Ascending aorta (tissue), 2 donors: ENCODE results near the gene ARHGAP32. TPM values are rescaled to one million over a fixed set of nuclear protein-coding genes. Genes with fewer than 3 reads are reported as not detected.

Source experiments
- DNase-seq, 2 donors: peaks; one replicate each; pipeline ENCODE4 v3.0.0-alpha.2; 2019; ENCODE audit warnings: low spot score in 2 of 2
- H3K27ac ChIP-seq, 2 donors: fragments of 200-600 bp; sonication (generic); one replicate each; pipeline ENCODE4 v1.5.1; 2016 to 2017; ENCODE audit warnings: mild to moderate bottlenecking in 1 of 2
- H3K27me3 ChIP-seq: fragments of 200-600 bp; sonication (generic); one replicate; pipeline ENCODE4 v1.5.1; 2017
- H3K36me3 ChIP-seq, 2 donors: fragments of 200-600 bp; sonication (generic); one replicate each; pipeline ENCODE4 v1.5.1; 2016
- H3K4me1 ChIP-seq, 2 donors: fragments of 200-600 bp; sonication (generic); one replicate each; pipeline ENCODE4 v1.5.1; 2016 to 2017; ENCODE audit warnings: mild to moderate bottlenecking in 1 of 2
- H3K4me3 ChIP-seq, 2 donors: fragments of 200-600 bp; sonication (generic); one replicate each; pipeline ENCODE4 v1.5.1; 2016 to 2017; ENCODE audit warnings: mild to moderate bottlenecking in 1 of 2
- H3K9me3 ChIP-seq, 2 donors: fragments of 200-600 bp; sonication (generic); one replicate each; pipeline ENCODE4 v1.5.1; 2016
- CTCF ChIP-seq, 3 experiments: fragments of 200-600 bp in 2 of 3; fragments of 450-650 bp in 1 of 3; sonication (generic) in 2 of 3; IDR thresholded peaks; one replicate each; pipeline ENCODE4 v1.5.1; 2016 to 2019; ENCODE audit warnings: antibody characterized with exemption in 3 of 3, mild to moderate bottlenecking in 1 of 3, moderate library complexity in 1 of 3
- intact Hi-C: fragments of 100-400 bp; cut with DNase I; formaldehyde crosslinking; loops from one replicate; pipeline ENCODE4 v1.15.1; 2023
- total RNA-seq: library from RNA; depleted of rRNA; stranded (reverse); fragments of >200 nt; gene quantifications from one replicate; pipeline ENCODE4 v1.1.0, GENCODE V29; 2016

The ARHGAP32 gene
- total RNA-seq, 1 donor from 2014 or later = 4.9 TPM

DNA sequence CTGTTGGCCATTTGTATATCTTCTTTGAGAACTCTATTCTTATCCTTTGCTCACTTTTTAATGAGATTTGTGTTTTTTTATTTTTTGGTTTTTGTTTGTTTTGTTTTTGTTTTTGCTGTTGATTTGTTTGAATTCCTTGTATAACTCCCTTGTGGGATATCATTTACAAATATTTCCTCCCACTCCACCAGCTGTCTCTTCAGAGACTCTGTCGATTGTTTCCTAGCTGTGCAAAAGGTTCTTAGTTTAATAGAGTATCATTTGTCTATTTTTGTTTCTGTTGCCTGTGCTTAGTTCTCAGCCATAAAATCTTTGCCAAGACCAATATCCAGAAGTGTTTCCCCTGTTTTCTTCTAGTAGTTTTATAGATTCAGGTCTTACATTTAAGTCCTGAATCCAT, 82.4 kb downstream of the ARHGAP32 start:
- Histone ChIP-seq H3K9me3 (peaks cover 3 to 19% of the 10 kb centered on the region in 2 donors), H3K27me3 (no peaks in the 10 kb centered on the region), H3K4me3 (no peak overlapping the region), H3K27ac (no peak overlapping the region), H3K36me3 (no peaks in the 10 kb centered on the region), H3K4me1 (no peaks in the 10 kb centered on the region)
- no peak for TF ChIP-seq CTCF (IDR thresholded peaks at IDR 0.05)
- intact Hi-C loops = no loop called here
- DNase-seq = no peak

GRCh38 chr11:129106788-129107187, 85.3 kb downstream of the ARHGAP32 start:
- intact Hi-C loops = no loop called here
- Histone ChIP-seq H3K9me3 (peaks cover 3 to 31% of the 10 kb centered on the region in 2 donors), H3K27me3 (no peaks in the 10 kb centered on the region), H3K4me3 (no peak overlapping the region), H3K4me1 (no peaks in the 10 kb centered on the region), H3K36me3 (no peaks in the 10 kb centered on the region), H3K27ac (no peak overlapping the region)
- no peak for DNase-seq
- no peak for TF ChIP-seq CTCF (IDR thresholded peaks at IDR 0.05)

DNA sequence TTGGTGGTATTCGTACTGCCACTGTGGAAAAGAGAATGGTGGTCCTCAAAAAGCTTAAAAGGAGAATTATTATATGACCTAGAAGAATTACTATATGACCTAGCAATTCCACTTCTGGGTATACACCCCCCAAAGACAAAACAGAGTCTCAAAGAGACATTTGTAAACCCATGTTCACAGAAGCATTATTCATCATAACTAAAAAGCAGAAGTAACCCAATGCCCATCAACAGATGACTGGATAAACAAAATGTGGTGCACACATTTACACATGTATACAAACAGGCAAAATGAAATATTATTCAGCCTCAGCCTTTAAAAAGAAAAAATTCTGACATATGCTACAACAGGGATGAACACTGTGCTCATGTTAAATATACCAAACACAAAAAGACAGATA, 89.4 kb downstream of the ARHGAP32 start:
- intact Hi-C loops = no loop called here
- DNase-seq = no peak
- Histone ChIP-seq H3K27me3 (no peaks in the 10 kb centered on the region), H3K4me3 (no peak overlapping the region), H3K27ac (no peak overlapping the region), H3K9me3 (peaks cover 7 to 50% of the 10 kb centered on the region in 2 donors), H3K4me1 (no peaks in the 10 kb centered on the region), H3K36me3 (no peaks in the 10 kb centered on the region)
- TF ChIP-seq CTCF (IDR thresholded peaks at IDR 0.05) = no peak

DNA sequence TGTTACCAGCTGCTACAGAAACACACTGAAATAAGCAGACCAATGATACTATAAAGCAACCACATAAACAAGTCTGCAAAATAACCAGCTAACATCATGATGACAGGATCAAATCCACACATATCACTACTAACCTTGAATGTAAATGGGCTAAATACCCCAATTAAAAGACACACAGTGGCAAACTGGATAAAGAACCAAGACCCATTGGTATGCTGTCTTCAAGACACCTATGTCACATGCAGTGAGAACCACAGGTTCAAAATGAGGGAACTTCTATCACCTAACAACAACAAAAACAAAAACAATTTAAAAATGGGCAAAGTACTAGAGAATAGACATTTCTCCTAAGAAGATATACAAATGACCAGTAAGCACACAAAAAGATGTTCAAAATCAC, 89.9 kb downstream of the ARHGAP32 start:
- H3K27me3 ChIP-seq = no peaks in the 10 kb centered on the region
- H3K4me3 ChIP-seq = no peak overlapping the region
- intact Hi-C loops = no loop called here
- H3K4me1 ChIP-seq = no peaks in the 10 kb centered on the region
- H3K9me3 ChIP-seq = peaks cover 7 to 53% of the 10 kb centered on the region in 2 donors
- no peak for TF ChIP-seq CTCF (IDR thresholded peaks at IDR 0.05)
- DNase-seq = no peak
- H3K27ac ChIP-seq = no peak overlapping the region
- H3K36me3 ChIP-seq = no peaks in the 10 kb centered on the region

DNA sequence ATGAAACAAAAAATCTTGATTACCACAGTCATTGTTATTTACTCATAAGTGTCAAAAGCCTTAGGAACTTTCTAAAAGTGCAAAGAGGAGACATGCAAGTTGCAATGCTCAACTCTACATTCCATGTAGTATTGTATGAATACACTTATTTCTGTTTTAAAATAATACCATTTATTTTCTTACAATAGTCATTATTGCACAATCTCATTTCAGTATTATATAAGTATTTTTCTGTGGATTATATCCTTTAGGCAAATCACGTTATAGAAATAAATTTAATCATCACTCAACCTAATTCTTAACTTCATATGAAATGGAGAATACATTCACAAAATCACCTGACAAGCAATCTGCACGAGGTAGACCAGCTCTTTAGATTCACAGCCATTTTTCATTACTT, 98.8 kb downstream of the ARHGAP32 start:
- no peak for DNase-seq
- H3K36me3 ChIP-seq = peaks cover 0 to 3% of the 10 kb centered on the region in 2 donors
- TF ChIP-seq CTCF (IDR thresholded peaks at IDR 0.05) = no peak
- peaks cover 0 to 13% of the 10 kb centered on the region in 2 donors for H3K9me3 ChIP-seq
- no peak overlapping the region for H3K27ac ChIP-seq
- H3K27me3 ChIP-seq = no peaks in the 10 kb centered on the region
- intact Hi-C loops = no loop called here
- no peak overlapping the region for H3K4me3 ChIP-seq
- H3K4me1 ChIP-seq = no peaks in the 10 kb centered on the region

DNA sequence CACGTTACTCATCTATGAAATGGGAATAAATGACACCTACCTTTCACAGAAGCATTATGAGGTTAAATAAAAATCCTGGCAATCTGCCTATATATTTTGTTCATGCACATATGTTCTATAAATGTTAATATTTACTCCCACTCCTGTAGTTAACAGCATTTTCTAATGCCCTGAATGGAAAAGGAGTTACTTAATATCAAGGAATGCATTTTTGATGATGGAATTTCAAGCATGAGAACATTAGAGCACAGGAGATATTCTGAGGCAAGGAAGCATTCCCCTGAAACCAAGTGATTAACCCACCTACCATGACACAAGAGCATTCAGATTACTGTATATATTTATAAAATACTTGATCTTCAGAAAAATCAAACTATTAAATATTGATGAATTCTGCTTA, 102.1 kb downstream of the ARHGAP32 start:
- TF ChIP-seq CTCF (IDR thresholded peaks at IDR 0.05) = no peak
- peaks cover 0 to 5% of the 10 kb centered on the region in 2 donors for H3K9me3 ChIP-seq
- DNase-seq = no peak
- no peak overlapping the region for H3K4me3 ChIP-seq
- intact Hi-C loops = no loop called here
- H3K36me3 ChIP-seq = peaks cover 0 to 3% of the 10 kb centered on the region in 2 donors
- H3K27ac ChIP-seq = no peak overlapping the region
- H3K27me3 ChIP-seq = no peaks in the 10 kb centered on the region
- H3K4me1 ChIP-seq = no peaks in the 10 kb centered on the region
